B cell (primary cell): ENCODE results near the gene IRX3.

Source experiments
- EZH2 ChIP-seq: IDR thresholded peaks from 2 replicates; pipeline ENCODE4 v1.6.1; 2012; ENCODE audit warnings: borderline replicate concordance, low read depth, mild to moderate bottlenecking, moderate library complexity, low read length; ENCODE audit not compliant: insufficient read depth, poor library complexity, severe bottlenecking
- TF ChIP-seq, protein P1 (sequence below): fragments of 200-600 bp; IDR thresholded peaks from one replicate; pipeline ENCODE4 v1.8.0; 2022; ENCODE audit warnings: antibody characterized with exemption, mild to moderate bottlenecking

DNA sequence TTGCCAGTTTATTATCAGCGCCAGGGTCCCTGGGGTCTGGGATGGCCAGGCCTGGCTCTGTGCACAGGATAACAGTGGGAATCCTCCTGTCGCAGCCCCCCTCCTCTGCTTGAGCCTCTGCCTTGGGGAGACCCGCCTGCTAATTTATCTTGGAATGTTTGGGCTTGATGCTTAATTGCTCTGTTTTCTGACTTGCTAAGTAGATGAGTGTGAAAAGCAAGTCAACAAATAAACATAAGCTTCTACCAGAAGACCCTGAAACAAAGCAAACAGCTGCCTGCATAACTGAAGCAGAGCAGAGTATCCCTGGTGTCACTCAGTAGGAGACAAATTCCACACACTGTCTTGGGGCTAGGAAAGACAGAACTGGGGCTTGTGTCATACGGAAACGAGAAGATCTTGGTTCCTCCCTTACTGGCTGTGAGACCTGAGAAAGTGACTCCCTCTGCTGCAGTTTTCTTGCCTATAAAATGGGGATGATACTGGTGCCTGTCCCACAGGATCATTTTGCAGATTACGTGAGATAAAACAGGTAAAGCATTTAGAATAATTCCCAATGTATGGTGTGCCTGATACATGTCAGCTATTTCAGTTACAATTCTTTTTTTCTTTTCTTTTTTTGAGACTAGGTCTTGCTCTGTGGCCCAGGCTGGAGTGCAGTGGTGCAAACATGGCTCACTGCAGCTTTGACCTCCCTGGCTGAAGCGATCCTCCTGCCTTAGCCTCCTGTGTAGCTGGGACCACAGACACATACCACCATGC is 44.8 kb upstream of the IRX3 start:
- TF ChIP-seq, protein P1, sequence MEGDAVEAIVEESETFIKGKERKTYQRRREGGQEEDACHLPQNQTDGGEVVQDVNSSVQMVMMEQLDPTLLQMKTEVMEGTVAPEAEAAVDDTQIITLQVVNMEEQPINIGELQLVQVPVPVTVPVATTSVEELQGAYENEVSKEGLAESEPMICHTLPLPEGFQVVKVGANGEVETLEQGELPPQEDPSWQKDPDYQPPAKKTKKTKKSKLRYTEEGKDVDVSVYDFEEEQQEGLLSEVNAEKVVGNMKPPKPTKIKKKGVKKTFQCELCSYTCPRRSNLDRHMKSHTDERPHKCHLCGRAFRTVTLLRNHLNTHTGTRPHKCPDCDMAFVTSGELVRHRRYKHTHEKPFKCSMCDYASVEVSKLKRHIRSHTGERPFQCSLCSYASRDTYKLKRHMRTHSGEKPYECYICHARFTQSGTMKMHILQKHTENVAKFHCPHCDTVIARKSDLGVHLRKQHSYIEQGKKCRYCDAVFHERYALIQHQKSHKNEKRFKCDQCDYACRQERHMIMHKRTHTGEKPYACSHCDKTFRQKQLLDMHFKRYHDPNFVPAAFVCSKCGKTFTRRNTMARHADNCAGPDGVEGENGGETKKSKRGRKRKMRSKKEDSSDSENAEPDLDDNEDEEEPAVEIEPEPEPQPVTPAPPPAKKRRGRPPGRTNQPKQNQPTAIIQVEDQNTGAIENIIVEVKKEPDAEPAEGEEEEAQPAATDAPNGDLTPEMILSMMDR, result no peak
- TF ChIP-seq EZH2, result no peak
